GM19025 (cell line): ENCODE results near the gene DHDH.

Source experiments
- ATAC-seq: cut with Tn5 transposase; IDR thresholded peaks from one replicate; pipeline ENCODE4 v1.9.1; 2021; ENCODE audit warnings: mild to moderate bottlenecking, low read depth, moderate library complexity; ENCODE audit not compliant: unreplicated experiment

The DHDH gene

GRCh38 chr19:48989701-48990291, 56.3 kb downstream of the DHDH start:
- no peak for ATAC-seq

- ATAC-seq: no peak
Observed at GRCh38 chr19:48990400-48990799, 56.9 kb downstream of the DHDH start.

- no peak for ATAC-seq
Observed at GRCh38 chr19:48991011-48991609, 57.6 kb downstream of the DHDH start.

GRCh38 chr19:48991873-48992580, 58.5 kb downstream of the DHDH start:
- no peak for ATAC-seq

GRCh38 chr19:48992581-48993174, 59.2 kb downstream of the DHDH start:
- no peak for ATAC-seq

- ATAC-seq: peak; percentile 84
Observed at GRCh38 chr19:48993175-48994034, 59.9 kb downstream of the DHDH start, which contains the start of the genes GYS1 and RUVBL2. Gene GYS1 (minus strand): TSS chr19:48993309. CDS start chr19:48993112, 197 bp downstream. Gene RUVBL2 (plus strand): TSS chr19:48993887. CDS start chr19:48993912, 25 bp downstream.

- ATAC-seq: no peak
Observed at GRCh38 chr19:48994035-48994386, 60.5 kb downstream of the DHDH start.
